ENCODE data around the gene EGFR.
A peak's percentile ranks its signal among the peaks of the same experiment; 100 is the strongest.
"Not testable (repeated sequence)": the region's sequence is repeated elsewhere in the genome, so short reads cannot be mapped to it uniquely, and the experiment has no call there.

EGFR gene

GRCh38 chr7:55152516-55152915 is 133.7 kb downstream of the EGFR start:
- no peak for DNase-seq

DNA sequence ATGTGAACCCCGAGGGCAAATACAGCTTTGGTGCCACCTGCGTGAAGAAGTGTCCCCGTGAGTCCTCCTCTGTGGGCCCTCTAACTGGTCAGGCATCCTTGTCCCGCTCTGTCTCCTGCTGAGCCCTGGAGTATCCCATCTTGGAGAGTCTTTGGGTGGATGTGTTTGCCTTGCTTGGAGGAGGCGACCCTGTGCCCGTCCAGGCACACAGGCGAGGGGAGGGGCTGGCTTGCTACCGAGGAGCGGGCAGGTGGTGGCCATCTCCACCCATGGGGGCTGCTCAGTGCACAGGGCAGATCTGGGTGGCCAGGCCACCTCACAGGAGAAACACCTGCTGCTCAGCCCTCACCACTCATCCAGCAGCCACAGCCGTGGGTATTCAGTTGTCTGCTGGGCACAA is 135.3 kb downstream of the EGFR start:
- DNase-seq: no peak

- DNase-seq: no peak
Measured at GRCh38 chr7:55155351-55156117, 136.7 kb downstream of the EGFR start.

- no peak for DNase-seq
Measured at GRCh38 chr7:55156919-55157763, 138.3 kb downstream of the EGFR start.

- no peak for DNase-seq
Measured at GRCh38 chr7:55157764-55158105, 138.9 kb downstream of the EGFR start.

DNA sequence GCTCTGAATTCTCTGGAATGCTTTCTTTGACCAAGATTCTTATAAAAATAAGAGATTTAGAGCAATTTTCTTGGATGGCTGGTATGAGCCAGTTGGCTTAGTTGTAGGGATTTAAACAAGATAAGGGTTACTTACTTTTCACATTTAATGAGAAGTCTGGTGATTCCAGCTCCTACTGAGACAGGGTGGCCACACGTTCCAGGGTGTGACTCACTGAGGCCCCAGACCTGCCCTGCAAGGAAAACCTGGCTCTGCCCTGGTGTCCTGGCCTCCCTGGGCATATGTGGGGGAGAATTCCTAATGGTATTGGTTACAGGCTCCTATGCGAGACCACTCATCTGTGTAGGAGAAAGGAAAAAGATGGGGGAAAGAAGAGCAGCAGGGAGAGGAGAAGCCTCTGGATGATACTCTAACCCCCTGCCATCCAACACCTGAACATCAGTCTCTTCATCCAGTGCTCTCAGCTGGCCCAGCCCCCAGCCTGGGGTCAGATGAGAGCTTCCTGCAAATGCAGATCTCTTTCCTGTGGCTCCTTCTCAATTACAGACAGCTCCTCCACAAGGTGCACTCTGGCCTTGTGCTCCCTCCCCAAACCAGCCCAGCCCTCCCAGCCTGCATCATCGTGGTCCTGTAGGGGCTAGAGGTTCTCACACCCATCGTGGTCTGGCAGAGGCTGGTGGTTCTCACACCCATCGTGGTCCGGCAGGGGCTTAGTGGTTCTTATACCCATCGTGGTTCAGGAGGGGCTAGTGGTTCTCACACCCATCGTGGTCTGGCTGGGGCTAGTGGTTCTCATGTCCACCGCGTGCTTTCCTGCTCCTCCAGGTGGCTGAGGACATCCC is 139.9 kb downstream of the EGFR start:
- peak; percentile 43 for DNase-seq

- peak; percentile 71 for DNase-seq
Measured at GRCh38 chr7:55160539-55160938, 141.7 kb downstream of the EGFR start.

GRCh38 chr7:55161154-55161687 is 142.4 kb downstream of the EGFR start:
- no peak for DNase-seq

GRCh38 chr7:55162476-55162875 is 143.7 kb downstream of the EGFR start:
- no peak for DNase-seq

- no peak for DNase-seq
Measured at GRCh38 chr7:55163733-55164132, 144.9 kb downstream of the EGFR start.

DNA sequence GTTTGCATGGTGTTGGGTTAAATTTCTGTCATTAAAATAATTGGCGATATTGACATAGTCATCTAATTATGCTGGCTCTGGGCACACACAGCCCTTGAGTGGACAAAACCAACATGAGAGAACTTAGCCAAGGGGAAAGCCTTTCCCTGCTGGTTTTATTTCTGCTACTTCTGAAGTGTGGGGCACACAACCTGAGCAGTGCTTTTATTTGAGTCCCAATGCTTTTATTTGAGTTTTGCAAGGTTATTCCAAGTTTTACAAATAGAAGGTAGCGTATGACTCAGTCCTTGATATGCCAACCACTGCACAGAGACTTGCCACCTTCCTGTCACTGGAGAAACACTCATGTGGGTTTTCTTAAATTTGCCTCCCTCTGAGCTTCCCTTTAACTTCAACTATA is 145.7 kb downstream of the EGFR start:
- DNase-seq: no peak

DNA sequence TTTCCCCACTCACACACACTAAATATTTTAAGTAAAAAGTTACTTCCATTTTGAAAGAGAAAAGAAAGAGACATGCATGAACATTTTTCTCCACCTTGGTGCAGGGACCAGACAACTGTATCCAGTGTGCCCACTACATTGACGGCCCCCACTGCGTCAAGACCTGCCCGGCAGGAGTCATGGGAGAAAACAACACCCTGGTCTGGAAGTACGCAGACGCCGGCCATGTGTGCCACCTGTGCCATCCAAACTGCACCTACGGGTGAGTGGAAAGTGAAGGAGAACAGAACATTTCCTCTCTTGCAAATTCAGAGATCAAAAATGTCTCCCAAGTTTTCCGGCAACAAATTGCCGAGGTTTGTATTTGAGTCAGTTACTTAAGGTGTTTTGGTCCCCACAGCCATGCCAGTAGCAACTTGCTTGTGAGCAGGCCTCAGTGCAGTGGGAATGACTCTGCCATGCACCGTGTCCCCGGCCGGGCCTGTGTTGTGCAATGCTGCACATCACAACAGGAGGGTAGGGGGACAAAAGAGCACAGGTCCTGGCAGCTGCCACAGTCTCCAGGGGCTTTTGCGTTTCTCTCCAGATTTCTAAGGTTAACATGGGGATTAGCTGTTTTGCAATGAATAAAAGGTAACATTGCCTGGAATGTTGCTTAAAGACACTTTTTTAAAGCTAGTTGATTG is 146.5 kb downstream of the EGFR start:
- no peak for DNase-seq

- DNase-seq: not testable (repeated sequence)
Measured at GRCh38 chr7:55167296-55167695, 148.5 kb downstream of the EGFR start.

DNA sequence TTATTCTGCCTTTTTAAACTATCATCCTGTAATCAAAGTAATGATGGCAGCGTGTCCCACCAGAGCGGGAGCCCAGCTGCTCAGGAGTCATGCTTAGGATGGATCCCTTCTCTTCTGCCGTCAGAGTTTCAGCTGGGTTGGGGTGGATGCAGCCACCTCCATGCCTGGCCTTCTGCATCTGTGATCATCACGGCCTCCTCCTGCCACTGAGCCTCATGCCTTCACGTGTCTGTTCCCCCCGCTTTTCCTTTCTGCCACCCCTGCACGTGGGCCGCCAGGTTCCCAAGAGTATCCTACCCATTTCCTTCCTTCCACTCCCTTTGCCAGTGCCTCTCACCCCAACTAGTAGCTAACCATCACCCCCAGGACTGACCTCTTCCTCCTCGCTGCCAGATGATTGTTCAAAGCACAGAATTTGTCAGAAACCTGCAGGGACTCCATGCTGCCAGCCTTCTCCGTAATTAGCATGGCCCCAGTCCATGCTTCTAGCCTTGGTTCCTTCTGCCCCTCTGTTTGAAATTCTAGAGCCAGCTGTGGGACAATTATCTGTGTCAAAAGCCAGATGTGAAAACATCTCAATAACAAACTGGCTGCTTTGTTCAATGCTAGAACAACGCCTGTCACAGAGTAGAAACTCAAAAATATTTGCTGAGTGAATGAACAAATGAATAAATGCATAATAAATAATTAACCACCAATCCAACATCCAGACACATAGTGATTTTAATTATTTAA is 151.7 kb downstream of the EGFR start:
- no peak for DNase-seq

DNA sequence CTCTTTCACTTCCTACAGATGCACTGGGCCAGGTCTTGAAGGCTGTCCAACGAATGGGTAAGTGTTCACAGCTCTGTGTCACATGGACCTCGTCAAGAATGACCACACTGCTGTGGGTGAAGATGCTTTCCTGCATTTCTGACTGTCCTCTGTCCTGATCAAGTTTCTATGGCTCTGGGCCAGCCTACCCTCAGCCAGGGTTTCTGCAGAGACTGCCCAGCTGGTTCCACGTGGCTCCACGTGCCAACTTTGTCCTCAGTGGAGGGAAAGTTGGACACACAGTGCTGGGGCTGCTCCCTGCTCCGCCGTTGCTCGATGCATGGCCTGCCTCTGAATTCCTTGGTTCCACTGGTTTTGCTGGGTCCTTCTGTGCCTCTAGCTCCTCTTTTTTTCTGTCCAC is 152.3 kb downstream of the EGFR start:
- DNase-seq: no peak

GRCh38 chr7:55172161-55172560 is 153.3 kb downstream of the EGFR start:
- DNase-seq: peak; percentile 28

GRCh38 chr7:55172881-55173609 is 154.2 kb downstream of the EGFR start:
- no peak for DNase-seq

DNA sequence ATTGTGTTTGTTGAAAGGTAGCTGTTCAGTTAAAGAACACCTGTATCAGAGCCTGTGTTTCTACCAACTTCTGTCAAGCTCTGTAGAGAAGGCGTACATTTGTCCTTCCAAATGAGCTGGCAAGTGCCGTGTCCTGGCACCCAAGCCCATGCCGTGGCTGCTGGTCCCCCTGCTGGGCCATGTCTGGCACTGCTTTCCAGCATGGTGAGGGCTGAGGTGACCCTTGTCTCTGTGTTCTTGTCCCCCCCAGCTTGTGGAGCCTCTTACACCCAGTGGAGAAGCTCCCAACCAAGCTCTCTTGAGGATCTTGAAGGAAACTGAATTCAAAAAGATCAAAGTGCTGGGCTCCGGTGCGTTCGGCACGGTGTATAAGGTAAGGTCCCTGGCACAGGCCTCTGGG is 154.9 kb downstream of the EGFR start:
- no peak for DNase-seq

GRCh38 chr7:55174456-55174855 is 155.6 kb downstream of the EGFR start:
- no peak for DNase-seq

DNA sequence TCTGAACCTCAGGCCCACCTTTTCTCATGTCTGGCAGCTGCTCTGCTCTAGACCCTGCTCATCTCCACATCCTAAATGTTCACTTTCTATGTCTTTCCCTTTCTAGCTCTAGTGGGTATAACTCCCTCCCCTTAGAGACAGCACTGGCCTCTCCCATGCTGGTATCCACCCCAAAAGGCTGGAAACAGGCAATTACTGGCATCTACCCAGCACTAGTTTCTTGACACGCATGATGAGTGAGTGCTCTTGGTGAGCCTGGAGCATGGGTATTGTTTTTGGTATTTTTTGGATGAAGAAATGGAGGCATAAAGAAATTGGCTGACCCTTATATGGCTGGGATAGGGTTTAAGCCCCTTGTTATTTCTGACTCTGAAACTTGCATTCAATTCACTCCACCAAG is 156.0 kb downstream of the EGFR start:
- no peak for DNase-seq

DNA sequence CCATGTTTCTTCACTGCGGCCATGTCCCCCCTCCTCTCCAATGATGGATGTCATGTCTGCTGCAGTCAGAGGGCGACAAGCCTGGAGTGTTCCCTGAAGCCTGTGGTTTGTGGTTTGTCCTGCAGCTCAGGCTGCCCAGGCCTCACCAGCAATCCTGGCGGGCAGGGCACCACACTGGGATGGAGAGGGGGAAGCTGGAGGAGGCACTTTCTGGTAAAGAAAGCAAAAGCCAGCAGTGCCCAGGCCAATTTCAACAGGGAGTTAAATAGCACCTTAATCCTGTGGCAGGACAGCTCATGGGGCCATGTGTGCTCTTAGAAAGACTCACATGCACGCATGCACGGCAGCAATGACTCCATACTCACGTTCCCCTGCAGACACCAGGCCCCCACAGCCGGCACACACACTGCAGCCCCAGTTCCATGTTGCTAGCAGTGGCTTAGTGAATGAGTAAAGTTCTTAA is 158.3 kb downstream of the EGFR start:
- DNase-seq: peak; percentile 31

All from fibroblast of upper back skin (primary cell).